IMR-90 (cell line): ENCODE measurements around the gene EMP1.

Experiments
- CEBPB ChIP-seq: IDR thresholded peaks from 2 replicates; pipeline ENCODE4 v1.6.1; 2012; ENCODE audit warnings: low read depth, low read length, improper control_type of control experiment
- CTCF ChIP-seq: conservative IDR thresholded peaks from 2 replicates; pipeline ENCODE4 v1.5.1; 2012; ENCODE audit warnings: mild to moderate bottlenecking, low read depth, low read length, improper control_type of control experiment
- MAFK ChIP-seq: IDR thresholded peaks from 2 replicates; pipeline ENCODE4 v1.6.1; 2012; ENCODE audit warnings: low read depth, low read length, improper control_type of control experiment
- MAZ ChIP-seq: IDR thresholded peaks from 2 replicates; pipeline ENCODE4 v1.6.1; 2012; ENCODE audit warnings: low read depth, mild to moderate bottlenecking, low read length, improper control_type of control experiment, moderate library complexity, borderline replicate concordance
- MXI1 ChIP-seq: IDR thresholded peaks from 2 replicates; pipeline ENCODE4 v1.6.1; 2012; ENCODE audit warnings: low read depth, mild to moderate bottlenecking, low read length, moderate library complexity, borderline replicate concordance
- NFE2L2 ChIP-seq: fragments of 150-350 bp; IDR thresholded peaks from 2 replicates; pipeline ENCODE4 v1.6.1; 2016; ENCODE audit warnings: low read depth, mild to moderate bottlenecking, low read length
- POLR2A ChIP-seq: IDR thresholded peaks from 2 replicates; pipeline ENCODE4 v1.6.1; 2012; ENCODE audit warnings: mild to moderate bottlenecking, low read depth, low read length
- RAD21 ChIP-seq: IDR thresholded peaks from 2 replicates; pipeline ENCODE4 v1.6.1; 2012; ENCODE audit warnings: low read length, improper control_type of control experiment
- RCOR1 ChIP-seq: IDR thresholded peaks from 2 replicates; pipeline ENCODE4 v1.6.1; 2012; ENCODE audit warnings: mild to moderate bottlenecking, low read length, improper control_type of control experiment; ENCODE audit not compliant: insufficient replicate concordance
- SMC3 ChIP-seq: fragments of 150-350 bp; IDR thresholded peaks from 2 replicates; pipeline ENCODE4 v1.6.1; 2016; ENCODE audit warnings: low read depth, mild to moderate bottlenecking, antibody characterized with exemption, low read length, moderate library complexity
- TF ChIP-seq, protein P1 (sequence below): fragments of 150-350 bp; IDR thresholded peaks from 2 replicates; pipeline ENCODE4 v1.6.1; 2017; ENCODE audit warnings: mild to moderate bottlenecking, antibody characterized with exemption, low read length, low read depth

DNA sequence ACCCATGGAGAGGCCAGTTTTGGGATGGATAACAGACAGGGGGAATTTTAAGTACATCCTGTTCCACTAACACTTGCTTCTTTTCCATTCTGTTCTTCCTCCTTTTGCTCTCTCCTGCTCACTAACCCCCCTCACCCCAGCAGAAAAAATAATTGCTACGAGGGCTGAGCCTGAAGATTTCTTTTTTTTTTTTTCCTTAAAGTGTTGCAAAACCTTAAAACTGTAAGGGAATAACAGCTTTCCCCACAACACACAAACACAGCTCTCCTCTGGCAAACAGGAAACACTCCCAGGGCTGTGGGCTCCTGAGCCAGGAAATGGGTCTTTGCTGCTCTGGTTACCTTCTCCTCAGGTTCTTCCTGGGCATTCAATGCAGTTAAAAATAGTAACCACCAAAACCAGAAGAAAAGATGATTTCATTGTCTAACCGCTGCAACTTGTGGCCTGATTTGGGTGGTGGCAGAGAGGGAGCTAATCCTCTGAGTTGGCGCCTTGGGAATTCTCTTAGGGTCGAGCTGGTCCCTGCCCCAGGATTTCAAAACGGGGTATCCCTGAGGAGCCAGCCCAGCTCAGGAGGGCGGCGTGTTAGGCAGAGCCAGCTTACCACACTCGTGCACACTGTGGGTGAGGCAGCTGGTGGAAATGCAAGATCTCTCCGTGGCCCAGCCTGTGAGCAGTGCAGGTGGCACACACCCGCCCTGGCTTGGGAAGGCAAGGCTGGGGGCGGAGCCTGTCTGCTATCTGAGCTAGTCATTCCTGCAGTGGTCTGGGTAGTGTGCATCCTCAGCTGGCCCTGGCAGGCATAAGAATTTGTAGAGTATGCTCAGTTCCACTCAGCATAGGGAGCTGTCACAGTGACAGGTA, 17.1 kb upstream of the EMP1 start:
- TF ChIP-seq RAD21 (no peak), CTCF (no peak), MAZ (no peak), RCOR1 (no peak), MXI1 (no peak), POLR2A (no peak), MAFK (no peak), SMC3 (no peak), NFE2L2 (no peak), CEBPB (no peak)
- TF ChIP-seq, protein P1, sequence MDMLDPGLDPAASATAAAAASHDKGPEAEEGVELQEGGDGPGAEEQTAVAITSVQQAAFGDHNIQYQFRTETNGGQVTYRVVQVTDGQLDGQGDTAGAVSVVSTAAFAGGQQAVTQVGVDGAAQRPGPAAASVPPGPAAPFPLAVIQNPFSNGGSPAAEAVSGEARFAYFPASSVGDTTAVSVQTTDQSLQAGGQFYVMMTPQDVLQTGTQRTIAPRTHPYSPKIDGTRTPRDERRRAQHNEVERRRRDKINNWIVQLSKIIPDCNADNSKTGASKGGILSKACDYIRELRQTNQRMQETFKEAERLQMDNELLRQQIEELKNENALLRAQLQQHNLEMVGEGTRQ: no peak
